HepG2 (cell line): ENCODE data around the gene SLC22A5. TPM values are rescaled to one million over a fixed set of nuclear protein-coding genes. Genes with fewer than 3 reads are reported as not detected.

Source experiments
- ATAC-seq: fragments of 200-7000 bp; cut with Tn5 transposase; 3 replicates; pipeline ENCODE4 v1.9.1; 2020; ENCODE audit warnings: mild to moderate bottlenecking, moderate library complexity
- BruUV-seq: library from RNA; stranded (reverse); fragments of 400-500 nt; replicated peaks from 2 replicates; lab custom pipeline; 2021; lab: Mats Ljungman, UMichigan
- CTCF ChIA-PET: fragments of 300-600 bp; formaldehyde crosslinking; extraction: SDS; loops from one replicate; lab custom pipeline; 2021; ENCODE audit warnings: low total read pairs, inconsistent platforms, low intra/inter-chr PET ratio; lab: Yijun Ruan, JAX
- POLR2A ChIA-PET: fragments of 350-600 bp; sonication (Branson Sonifier 250); formaldehyde crosslinking; loops from one replicate; lab custom pipeline; 2020; ENCODE audit warnings: antibody characterized with exemption, inconsistent platforms; lab: Yijun Ruan, JAX
- DNase-seq: peaks from one replicate; pipeline ENCODE4 v3.0.0-alpha.2; 2015; ENCODE audit warnings: low spot score
- FAIRE-seq: peaks from 3 replicates; lab custom pipeline; 2011; peaks lifted over from hg19 to GRCh38; lab: Jason Lieb, UNC
- H2AFZ ChIP-seq: one replicate; pipeline ENCODE4 v1.6.1; 2011; ENCODE audit warnings: low read length, inconsistent platforms
- H3K27ac ChIP-seq: fragments of 300-600 bp; 3 replicates; pipeline ENCODE4 v1.8.0; 2011; ENCODE audit warnings: mixed run types, mild to moderate bottlenecking, mixed read lengths, low read length, inconsistent platforms; ENCODE audit not compliant: insufficient read depth; ENCODE audit errors: extremely low read length
- H3K27me3 ChIP-seq, 2 experiments: fragments of 200-600 bp in 1 of 2; 2 replicates in 1 of 2; 3 replicates in 1 of 2; pipeline versions ENCODE4 v1.6.0 to v1.8.0; 2011; ENCODE audit warnings: low read length in 2 of 2, mild to moderate bottlenecking in 2 of 2, moderate library complexity in 2 of 2, inconsistent platforms in 1 of 2; ENCODE audit not compliant: insufficient read depth in 2 of 2, control insufficient read depth in 1 of 2
- H3K36me3 ChIP-seq, 2 experiments: fragments of 200-600 bp in 1 of 2; replicated peaks in 1 of 2; 2 replicates in 1 of 2; 3 replicates in 1 of 2; pipeline versions ENCODE4 v1.5.1 to v1.8.0; 2011; ENCODE audit warnings: low read length in 2 of 2, inconsistent platforms in 1 of 2; ENCODE audit not compliant: insufficient read depth in 2 of 2, control insufficient read depth in 1 of 2
- H3K4me1 ChIP-seq: 2 replicates; pipeline ENCODE4 v1.5.1; 2012; ENCODE audit warnings: low read length, inconsistent platforms; ENCODE audit not compliant: insufficient read depth
- H3K4me2 ChIP-seq: 2 replicates; pipeline ENCODE4 v1.6.0; 2011; ENCODE audit warnings: low read depth, low read length, inconsistent platforms
- H3K4me3 ChIP-seq, 3 experiments: fragments of 200-600 bp in 1 of 3; sonication (generic), shearing (Covaris generic) in 1 of 3; replicated peaks in 1 of 3; 2 replicates each; pipeline ENCODE4 v1.5.1; 2011 to 2016; ENCODE audit warnings: low read length in 3 of 3, inconsistent platforms in 2 of 3, low read depth in 2 of 3, mild to moderate bottlenecking in 2 of 3, control low read depth in 1 of 3, mixed read lengths in 1 of 3; ENCODE audit not compliant: insufficient read depth in 1 of 3
- H3K79me2 ChIP-seq: one replicate; pipeline ENCODE4 v1.6.1; 2011; ENCODE audit warnings: low read length, inconsistent platforms; ENCODE audit not compliant: insufficient read depth
- H3K9ac ChIP-seq: 2 replicates; pipeline ENCODE4 v1.6.0; 2011; ENCODE audit warnings: mild to moderate bottlenecking, low read depth, low read length, inconsistent platforms; ENCODE audit not compliant: insufficient read depth
- H3K9me3 ChIP-seq: 2 replicates; pipeline ENCODE4 v1.5.1; 2012; ENCODE audit warnings: mild to moderate bottlenecking, low read length
- H4K20me1 ChIP-seq: 2 replicates; pipeline ENCODE4 v1.6.0; 2011; ENCODE audit warnings: inconsistent platforms, mild to moderate bottlenecking, low read length, moderate library complexity; ENCODE audit not compliant: insufficient read depth
- ATM ChIP-seq: fragments of 450-650 bp; IDR thresholded peaks from 2 replicates; pipeline ENCODE4 v1.7.1; 2017; ENCODE audit warnings: mild to moderate bottlenecking, borderline replicate concordance
- EP300 ChIP-seq, 3 experiments: sonication (generic) in 1 of 3; formaldehyde crosslinking in 1 of 3; IDR thresholded peaks; 2 replicates each; pipeline versions ENCODE4 v1.5.1 to v1.6.1; 2011 to 2020; ENCODE audit warnings: low read depth in 2 of 3, low read length in 2 of 3, borderline replicate concordance in 1 of 3, improper control_type of control experiment in 1 of 3, mild to moderate bottlenecking in 1 of 3, missing genetic modification reagents in 1 of 3, moderate library complexity in 1 of 3
- GATAD1 ChIP-seq: IDR thresholded peaks from 2 replicates; pipeline ENCODE4 v1.6.1; 2016; ENCODE audit warnings: missing genetic modification reagents, missing compliant biosample characterization
- IRF1 ChIP-seq: sonication (generic); formaldehyde crosslinking; IDR thresholded peaks from 2 replicates; pipeline ENCODE4 v1.4.0; 2020; ENCODE audit warnings: low read depth, mild to moderate bottlenecking, missing genetic modification reagents
- MTA1 ChIP-seq: sonication (generic); formaldehyde crosslinking; IDR thresholded peaks from 2 replicates; pipeline ENCODE4 v1.4.0; 2020; ENCODE audit warnings: missing genetic modification reagents, mild to moderate bottlenecking, borderline replicate concordance
- PRPF4 ChIP-seq: fragments of 200-400 bp; formaldehyde crosslinking; IDR thresholded peaks from 2 replicates; pipeline ENCODE4 v1.6.1; 2016; ENCODE audit warnings: low read length, low read depth; ENCODE audit not compliant: poor library complexity, severe bottlenecking
- RNF2 ChIP-seq: fragments of 450-650 bp; conservative IDR thresholded peaks from 2 replicates; pipeline ENCODE4 v1.6.1; 2016; ENCODE audit warnings: low read depth
- SMAD1 ChIP-seq: sonication (generic); formaldehyde crosslinking; IDR thresholded peaks from 2 replicates; pipeline ENCODE4 v1.4.0; 2020; ENCODE audit warnings: missing genetic modification reagents, low read depth, mild to moderate bottlenecking, borderline replicate concordance
- SRY ChIP-seq: sonication (generic); formaldehyde crosslinking; IDR thresholded peaks from 2 replicates; pipeline ENCODE4 v1.8.0; 2022; ENCODE audit warnings: mild to moderate bottlenecking, missing genetic modification reagents
- TP53 ChIP-seq: sonication (generic); formaldehyde crosslinking; conservative IDR thresholded peaks from 2 replicates; pipeline ENCODE4 v1.4.0; 2020; ENCODE audit warnings: missing genetic modification reagents
- YEATS4 ChIP-seq: sonication (generic); formaldehyde crosslinking; IDR thresholded peaks from 2 replicates; pipeline ENCODE4 v1.4.0; 2020; ENCODE audit warnings: missing genetic modification reagents, borderline replicate concordance
- ZFX ChIP-seq: sonication (generic); formaldehyde crosslinking; IDR thresholded peaks from 2 replicates; pipeline ENCODE4 v1.4.0; 2020; ENCODE audit warnings: mild to moderate bottlenecking, low read depth, missing genetic modification reagents, moderate library complexity
- ZNF33A ChIP-seq: sonication (generic); formaldehyde crosslinking; IDR thresholded peaks from 2 replicates; pipeline ENCODE4 v1.5.1; 2020; ENCODE audit warnings: missing genetic modification reagents, mild to moderate bottlenecking, moderate library complexity, borderline replicate concordance
- ZNF430 ChIP-seq: sonication (generic); formaldehyde crosslinking; IDR thresholded peaks from 2 replicates; pipeline ENCODE4 v1.9.0; 2021; ENCODE audit warnings: mild to moderate bottlenecking, missing genetic modification reagents
- ZNF558 ChIP-seq: sonication (generic); formaldehyde crosslinking; IDR thresholded peaks from 2 replicates; pipeline ENCODE4 v1.9.0; 2022; ENCODE audit warnings: mild to moderate bottlenecking, missing genetic modification reagents, borderline replicate concordance
- ZNF629 ChIP-seq: sonication (generic); formaldehyde crosslinking; conservative IDR thresholded peaks from 2 replicates; pipeline ENCODE4 v1.5.0; 2020; ENCODE audit warnings: missing genetic modification reagents
- WGBS: methylation state at CpG from one replicate; pipeline ENCODE4 v1.1.6; 2017; ENCODE audit warnings: low lambda C conversion rate; 5-methylcytosine and 5-hydroxymethylcytosine counted together
- in situ Hi-C: cut with HindIII; loops from 2 replicates; pipeline ENCODE4 v1.10.0; 2017; ENCODE audit warnings: low pct_unique_long_range_greater_than_20kb; ENCODE audit not compliant: extremely low pct_ligation_motif_present
- intact Hi-C: fragments of 100-400 bp; cut with micrococcal nuclease; formaldehyde crosslinking; loops from one replicate; pipeline ENCODE4 v1.10.0; 2022; ENCODE audit not compliant: unreplicated experiment
- polyA plus RNA-seq, 8 experiments: library from polyadenylated mRNA; depleted of rRNA in 3 of 8; stranded (reverse) in 7 of 8; unstranded in 1 of 8; fragments of >200 nt; fragmentation: Illumina TruSeq in 4 of 8; extraction: Trizol in 4 of 8; gene quantifications; 2 replicates each; pipeline versions ENCODE4 v1.2.1 to v1.2.3, GENCODE V29; 2011 to 2016; ENCODE audit warnings: low read depth in 4 of 8, missing spikeins in 1 of 8, mixed read lengths in 1 of 8; ENCODE audit not compliant: insufficient read depth in 1 of 8
- total RNA-seq, 5 experiments: library from RNA; depleted of rRNA; stranded (reverse); fragments of >200 nt; fragmentation: Illumina TruSeq; extraction: Trizol; gene quantifications; 2 replicates each; pipeline ENCODE4 v1.2.3, GENCODE V29; 2016; ENCODE audit warnings: low read depth in 1 of 5
- TF ChIP-seq, protein P1 (sequence below): sonication (generic); formaldehyde crosslinking; IDR thresholded peaks from 2 replicates; pipeline ENCODE4 v1.5.0; 2020; ENCODE audit warnings: missing genetic modification reagents

The SLC22A5 gene
- total and polyA plus RNA-seq, 2 of the 13 experiments (the other 11 are each of a cell fraction or from before 2014, with no cell fraction given) = 7.1 to 15.1 TPM

DNA sequence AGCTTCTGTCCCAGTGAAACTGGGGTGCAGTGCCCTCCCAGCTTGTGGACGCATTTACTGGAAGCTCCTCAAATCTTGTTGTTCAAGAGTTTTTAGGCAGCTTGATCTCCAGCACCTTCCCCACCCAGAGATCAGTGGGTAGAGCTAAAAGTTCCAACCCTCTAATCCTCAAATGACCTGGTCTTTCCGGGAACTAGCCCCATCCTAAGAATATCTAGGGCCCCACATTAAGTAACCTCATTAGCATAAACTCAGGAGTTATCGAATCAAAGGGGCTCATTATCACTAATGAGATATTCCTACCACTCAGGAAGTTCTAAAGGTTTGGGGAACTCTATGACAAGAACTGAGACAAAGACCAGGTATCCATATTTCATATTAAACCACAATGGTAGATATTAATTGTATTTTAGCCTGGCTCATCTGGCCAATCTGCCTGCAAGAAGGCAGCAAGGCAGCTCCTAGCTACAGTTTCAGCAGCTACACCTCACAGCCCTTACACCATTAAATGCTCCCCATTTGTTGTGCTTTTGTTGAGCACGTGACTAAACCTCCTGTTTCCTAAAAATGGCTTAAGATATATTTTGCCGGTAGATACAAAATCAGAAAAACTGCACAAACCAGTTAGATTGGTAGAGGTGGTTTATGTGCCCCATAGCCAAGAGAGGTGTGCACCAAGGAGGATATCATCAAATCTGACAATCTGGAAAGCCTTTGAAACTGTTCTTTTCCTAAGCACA lies 24.6 kb upstream of the SLC22A5 start:
- ATAC-seq (no peak), FAIRE-seq (no peak), DNase-seq (no peak)
- Histone ChIP-seq H3K79me2 (no peaks in the 10 kb centered on the region), H3K4me1 (peaks cover 4% of the 10 kb centered on the region), H3K27me3 (no peaks in the 10 kb centered on the region), H3K4me3 (no peak overlapping the region), H3K27ac (no peak overlapping the region), H3K36me3 (no peaks in the 10 kb centered on the region), H3K9me3 (no peaks in the 10 kb centered on the region), H3K9ac (no peak overlapping the region), H2AFZ (no peak overlapping the region), H4K20me1 (no peaks in the 10 kb centered on the region), H3K4me2 (no peak overlapping the region)
- in situ Hi-C loops (no loop called here), intact Hi-C loops (no loop called here)
- BruUV-seq = no TSS peak
- ChIA-PET CTCF (no interaction called here), POLR2A (no interaction called here)
- 81% methylated on average over 5 of the region's 5 CpGs for WGBS
- TF ChIP-seq SMAD1 (CRISPR knock-in tag) = no peak
- TF ChIP-seq ZNF629 (CRISPR knock-in tag) = no peak
- no peak for TF ChIP-seq EP300 (IDR thresholded peaks at IDR 0.05; ENCODE audit: low read depth in 2 of 2, low read length in 2 of 2)
- TF ChIP-seq EP300 (CRISPR knock-in tag; IDR thresholded peaks at IDR 0.05; ENCODE audit: borderline replicate concordance) = no peak
- no peak for TF ChIP-seq YEATS4 (CRISPR knock-in tag)
- TF ChIP-seq GATAD1 = no peak
- TF ChIP-seq MTA1 = no peak
- TF ChIP-seq PRPF4 = no peak
- no peak for TF ChIP-seq ATM
- no peak for TF ChIP-seq ZNF33A (CRISPR knock-in tag)
- TF ChIP-seq ZNF558 (CRISPR knock-in tag) = no peak
- no peak for TF ChIP-seq RNF2
- TF ChIP-seq ZNF430 = no peak
- TF ChIP-seq IRF1 (CRISPR knock-in tag) = no peak
- no peak for TF ChIP-seq TP53 (CRISPR knock-in tag)
- TF ChIP-seq, protein P1, sequence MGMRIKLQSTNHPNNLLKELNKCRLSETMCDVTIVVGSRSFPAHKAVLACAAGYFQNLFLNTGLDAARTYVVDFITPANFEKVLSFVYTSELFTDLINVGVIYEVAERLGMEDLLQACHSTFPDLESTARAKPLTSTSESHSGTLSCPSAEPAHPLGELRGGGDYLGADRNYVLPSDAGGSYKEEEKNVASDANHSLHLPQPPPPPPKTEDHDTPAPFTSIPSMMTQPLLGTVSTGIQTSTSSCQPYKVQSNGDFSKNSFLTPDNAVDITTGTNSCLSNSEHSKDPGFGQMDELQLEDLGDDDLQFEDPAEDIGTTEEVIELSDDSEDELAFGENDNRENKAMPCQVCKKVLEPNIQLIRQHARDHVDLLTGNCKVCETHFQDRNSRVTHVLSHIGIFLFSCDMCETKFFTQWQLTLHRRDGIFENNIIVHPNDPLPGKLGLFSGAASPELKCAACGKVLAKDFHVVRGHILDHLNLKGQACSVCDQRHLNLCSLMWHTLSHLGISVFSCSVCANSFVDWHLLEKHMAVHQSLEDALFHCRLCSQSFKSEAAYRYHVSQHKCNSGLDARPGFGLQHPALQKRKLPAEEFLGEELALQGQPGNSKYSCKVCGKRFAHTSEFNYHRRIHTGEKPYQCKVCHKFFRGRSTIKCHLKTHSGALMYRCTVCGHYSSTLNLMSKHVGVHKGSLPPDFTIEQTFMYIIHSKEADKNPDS (CRISPR knock-in tag) = no peak
- TF ChIP-seq SRY (CRISPR knock-in tag) = no peak
- no peak for TF ChIP-seq ZFX (CRISPR knock-in tag)
